GM12878 (cell line): ENCODE results near the gene VEGFD. TPM values are rescaled to one million over a fixed set of nuclear protein-coding genes. Genes with fewer than 3 reads are reported as not detected.

Source experiments
- ATAC-seq: fragments of 200-7000 bp; cut with Tn5 transposase; 3 replicates; pipeline ENCODE4 v1.9.1; 2020; ENCODE audit warnings: mild to moderate bottlenecking, moderate library complexity
- BruUV-seq: library from RNA; stranded (reverse); fragments of 400-500 nt; replicated peaks from 2 replicates; lab custom pipeline; 2021; lab: Mats Ljungman, UMichigan
- CTCF ChIA-PET: fragments of 300-600 bp; sonication (Branson Sonifier 250); formaldehyde crosslinking; extraction: SDS; loops from one replicate; lab custom pipeline; 2021; ENCODE audit warnings: inconsistent platforms; lab: Yijun Ruan, JAX
- POLR2A ChIA-PET: fragments of 350-600 bp; formaldehyde crosslinking; extraction: SDS; loops from one replicate; lab custom pipeline; 2021; ENCODE audit warnings: inconsistent platforms; lab: Charles Lee
- RAD21 ChIA-PET: fragments of 300-600 bp; sonication (Branson Sonifier 250); formaldehyde crosslinking; loops from one replicate; lab custom pipeline; 2023; ENCODE audit warnings: antibody characterized with exemption; ENCODE audit not compliant: unreplicated experiment; lab: Charles Lee
- SMC1A ChIA-PET: fragments of 300-600 bp; sonication (Branson Sonifier 250); formaldehyde crosslinking; loops from one replicate; lab custom pipeline; 2023; ENCODE audit not compliant: unreplicated experiment, uncharacterized antibody; lab: Charles Lee
- DNase-seq: peaks from one replicate; pipeline ENCODE4 v3.0.0-alpha.2; 2011; ENCODE audit warnings: low read depth, low spot score
- FAIRE-seq: peaks from 3 replicates; lab custom pipeline; 2011; peaks lifted over from hg19 to GRCh38; lab: Jason Lieb, UNC
- H2AFZ ChIP-seq: 2 replicates; pipeline ENCODE4 v1.6.0; 2011; ENCODE audit warnings: low read depth, low read length, control low read depth; ENCODE audit not compliant: control insufficient read depth
- H3K27ac ChIP-seq: 2 replicates; pipeline ENCODE4 v1.5.1; 2011; ENCODE audit warnings: control low read depth; ENCODE audit not compliant: control insufficient read depth, insufficient read depth
- H3K27me3 ChIP-seq, 2 experiments: replicated peaks in 1 of 2; 2 replicates each; pipeline versions ENCODE4 v1.6.0 to v1.6.1; 2011; ENCODE audit warnings: low read length in 1 of 2; ENCODE audit not compliant: control insufficient read depth in 2 of 2, insufficient read depth in 2 of 2
- H3K36me3 ChIP-seq, 2 experiments: 2 replicates each; pipeline ENCODE4 v1.5.1; 2011; ENCODE audit warnings: low read length in 1 of 2; ENCODE audit not compliant: control insufficient read depth in 2 of 2, insufficient read depth in 2 of 2
- H3K4me1 ChIP-seq: 2 replicates; pipeline ENCODE4 v1.6.1; 2011; ENCODE audit warnings: mild to moderate bottlenecking, low read length, moderate library complexity, mixed read lengths; ENCODE audit not compliant: control insufficient read depth, insufficient read depth
- H3K4me2 ChIP-seq: 2 replicates; pipeline ENCODE4 v1.6.0; 2011; ENCODE audit warnings: control low read depth; ENCODE audit not compliant: control insufficient read depth, insufficient read depth
- H3K4me3 ChIP-seq: fragments of 200-600 bp; sonication (generic); 2 replicates; pipeline ENCODE4 v1.5.1; 2016
- H3K79me2 ChIP-seq: 2 replicates; pipeline ENCODE4 v1.6.0; 2011; ENCODE audit warnings: low read length; ENCODE audit not compliant: control insufficient read depth, insufficient read depth
- H3K9ac ChIP-seq: 2 replicates; pipeline ENCODE4 v1.8.0; 2011; ENCODE audit warnings: low read length, control low read depth, mixed read lengths; ENCODE audit not compliant: control insufficient read depth, insufficient read depth
- H3K9me3 ChIP-seq: replicated peaks from 3 replicates; pipeline ENCODE4 v1.5.1; 2011; ENCODE audit warnings: mild to moderate bottlenecking, low read length; ENCODE audit not compliant: control insufficient read depth, insufficient read depth
- H4K20me1 ChIP-seq: 2 replicates; pipeline ENCODE4 v1.6.0; 2011; ENCODE audit not compliant: control insufficient read depth, insufficient read depth
- BACH1 ChIP-seq: fragments of 450-650 bp; IDR thresholded peaks from 2 replicates; pipeline ENCODE4 v1.6.1; 2017; ENCODE audit warnings: mild to moderate bottlenecking, borderline replicate concordance
- BHLHE40 ChIP-seq, 2 experiments: fragments of 450-650 bp in 1 of 2; IDR thresholded peaks; 2 replicates each; pipeline ENCODE4 v1.6.1; 2011 to 2017; ENCODE audit warnings: low read depth in 2 of 2, borderline replicate concordance in 1 of 2, improper control_type of control experiment in 1 of 2, low read length in 1 of 2, mild to moderate bottlenecking in 1 of 2
- CHD1 ChIP-seq: IDR thresholded peaks from 2 replicates; pipeline ENCODE4 v1.6.1; 2012; ENCODE audit warnings: low read depth, low read length, improper control_type of control experiment
- CREM ChIP-seq: IDR thresholded peaks from 2 replicates; pipeline ENCODE4 v1.6.1; 2014; ENCODE audit warnings: antibody characterized with exemption, low read depth
- EZH2 ChIP-seq: IDR thresholded peaks from 2 replicates; pipeline ENCODE4 v1.6.1; 2012; ENCODE audit warnings: low read depth, mild to moderate bottlenecking, control low read depth, inconsistent platforms, low read length, borderline replicate concordance; ENCODE audit not compliant: control insufficient read depth
- HDGF ChIP-seq: fragments of 450-650 bp; IDR thresholded peaks from 2 replicates; pipeline ENCODE4 v1.6.1; 2016; ENCODE audit warnings: antibody characterized with exemption
- IRF4 ChIP-seq: IDR thresholded peaks from 2 replicates; pipeline ENCODE4 v1.6.1; 2011; ENCODE audit warnings: low read depth, low read length
- MTA2 ChIP-seq: fragments of 450-650 bp; IDR thresholded peaks from 2 replicates; pipeline ENCODE4 v1.6.1; 2016; ENCODE audit warnings: low read depth, mild to moderate bottlenecking, moderate library complexity
- NFIC ChIP-seq: IDR thresholded peaks from 2 replicates; pipeline ENCODE4 v1.6.1; 2012; ENCODE audit warnings: low read depth, mild to moderate bottlenecking, inconsistent platforms, low read length, moderate library complexity
- NFYA ChIP-seq: IDR thresholded peaks from 2 replicates; pipeline ENCODE4 v1.6.1; 2011; ENCODE audit warnings: low read depth, mild to moderate bottlenecking, low read length, improper control_type of control experiment, borderline replicate concordance
- NKRF ChIP-seq: fragments of 450-650 bp; conservative IDR thresholded peaks from 2 replicates; pipeline ENCODE4 v1.6.1; 2017; ENCODE audit warnings: mild to moderate bottlenecking, moderate library complexity
- RBBP5 ChIP-seq: fragments of 200-600 bp; sonication (generic); conservative IDR thresholded peaks from 2 replicates; pipeline ENCODE4 v1.6.1; 2016
- SIN3A ChIP-seq: IDR thresholded peaks from 2 replicates; pipeline ENCODE4 v1.6.1; 2012; ENCODE audit warnings: low read depth, low read length, improper control_type of control experiment
- SIX5 ChIP-seq: IDR thresholded peaks from 2 replicates; pipeline ENCODE4 v1.6.1; 2011; ENCODE audit warnings: mild to moderate bottlenecking, low read depth, low read length, moderate library complexity; ENCODE audit not compliant: severe bottlenecking
- SMAD1 ChIP-seq: fragments of 450-650 bp; IDR thresholded peaks from 2 replicates; pipeline ENCODE4 v1.6.1; 2018; ENCODE audit warnings: mild to moderate bottlenecking, low read depth; ENCODE audit not compliant: partially characterized antibody
- SP1 ChIP-seq: IDR thresholded peaks from one replicate; pipeline ENCODE4 v1.6.1; 2011; ENCODE audit warnings: low read depth, low read length
- TAF1 ChIP-seq: IDR thresholded peaks from 2 replicates; pipeline ENCODE4 v1.6.1; 2011; ENCODE audit warnings: mild to moderate bottlenecking, low read depth, low read length, borderline replicate concordance
- TBL1XR1 ChIP-seq: IDR thresholded peaks from 2 replicates; pipeline ENCODE4 v1.6.1; 2012; ENCODE audit warnings: low read depth, low read length, improper control_type of control experiment
- ZNF622 ChIP-seq: fragments of 450-650 bp; IDR thresholded peaks from 2 replicates; pipeline ENCODE4 v1.6.1; 2017; ENCODE audit warnings: mild to moderate bottlenecking, inconsistent platforms
- WGBS: methylation state at CpG from one replicate; pipeline ENCODE4 v1.1.6; 2016; ENCODE audit warnings: low lambda C conversion rate; ENCODE audit not compliant: insufficient replicate concordance, insufficient coverage; ENCODE audit errors: missing lambda C conversion rate; 5-methylcytosine and 5-hydroxymethylcytosine counted together
- in situ Hi-C: fragments of 300-500 bp; cut with MboI; formaldehyde crosslinking; loops from 9 replicates; pipeline ENCODE4 v1.14.3; 2018; ENCODE audit warnings: mixed read lengths
- intact Hi-C: fragments of 100-400 bp; cut with micrococcal nuclease; formaldehyde crosslinking; loops from one replicate; pipeline ENCODE4 v1.14.2; 2022; ENCODE audit not compliant: unreplicated experiment
- polyA plus RNA-seq, 11 experiments: library from polyadenylated mRNA; depleted of rRNA in 4 of 11; unstranded in 6 of 11; stranded (reverse) in 5 of 11; fragments of >200 nt; fragmentation: Nextera tagmentation in 4 of 11; fragmentation: Illumina TruSeq in 1 of 11; extraction: Ambion mirVana in 4 of 11; extraction: Trizol in 1 of 11; gene quantifications; 1 replicate in 1 of 11; 2 replicates in 10 of 11; pipeline versions ENCODE4 v1.2.1 to v1.2.3, GENCODE V29; 2011 to 2016; ENCODE audit warnings: inconsistent platforms in 2 of 11, missing spikeins in 2 of 11, low read depth in 1 of 11
- total RNA-seq, 4 experiments: library from RNA; depleted of rRNA in 3 of 4; stranded (reverse); fragments of >200 nt in 3 of 4; fragmentation: Illumina TruSeq in 1 of 4; extraction: Trizol in 1 of 4; gene quantifications; 2 replicates each; pipeline versions ENCODE4 v1.2.1 to v1.2.3, GENCODE V29; 2013 to 2021

VEGFD gene
- total and polyA plus RNA-seq, 10 of the 15 experiments (the other 5 are each of a cell fraction or from before 2014, with no cell fraction given) = 0.15 TPM; not detected in 9

GRCh38 chrX:15343075-15343476 lies 41.1 kb downstream of the VEGFD start (continued):
- no peak for TF ChIP-seq BHLHE40 (IDR thresholded peaks at IDR 0.05; ENCODE audit: borderline replicate concordance in 1 of 2, low read depth in 2 of 2, low read length in 1 of 2)
- TF ChIP-seq RBBP5 = no peak
- no peak for TF ChIP-seq HDGF
- no peak for TF ChIP-seq CREM
- TF ChIP-seq, all 136 proteins: peak for 0

GRCh38 chrX:15340867-15341266 lies 43.3 kb downstream of the VEGFD start:
- Histone ChIP-seq H4K20me1 (no peaks in the 10 kb centered on the region), H2AFZ (no peak overlapping the region), H3K4me2 (no peak overlapping the region), H3K4me1 (no peaks in the 10 kb centered on the region), H3K36me3 (no peaks in the 10 kb centered on the region), H3K27me3 (no peaks in the 10 kb centered on the region), H3K9me3 (no peaks in the 10 kb centered on the region), H3K79me2 (no peaks in the 10 kb centered on the region), H3K4me3 (no peak overlapping the region), H3K27ac (no peak overlapping the region), H3K9ac (no peak overlapping the region)
- TF ChIP-seq NFIC (no peak), SMAD1 (no peak), ZNF622 (no peak), TAF1 (no peak), NFYA (no peak), TBL1XR1 (no peak), BACH1 (no peak), SIN3A (no peak), SIX5 (no peak), CHD1 (no peak), MTA2 (no peak), SP1 (no peak), IRF4 (no peak), EZH2 (no peak), NKRF (no peak)
- ChIA-PET SMC1A (no interaction called here), CTCF (no interaction called here), POLR2A (no interaction called here), RAD21 (no interaction called here)
- 89% methylated on average over 2 of the region's 2 CpGs for WGBS
- DNase-seq (no peak), ATAC-seq (no peak), FAIRE-seq (no peak)
- BruUV-seq = no TSS peak
- intact Hi-C loops = loop anchor here (10.0 kb wide), 1 partner anchor 314 kb away; no protein-coding TSS in a partner anchor
- in situ Hi-C loops = no loop called here
